22Rv1 (cell line): ENCODE results near the gene NAT9.

Experiments
- ZFX ChIP-seq: fragments of 450-650 bp; IDR thresholded peaks from 2 replicates; pipeline ENCODE4 v1.6.1; 2017; ENCODE audit warnings: antibody characterized with exemption, borderline replicate concordance
- TF ChIP-seq, protein P1 (sequence below): fragments of 450-650 bp; IDR thresholded peaks from 2 replicates; pipeline ENCODE4 v1.5.1; 2017; ENCODE audit warnings: mild to moderate bottlenecking

- TF ChIP-seq, protein P1, sequence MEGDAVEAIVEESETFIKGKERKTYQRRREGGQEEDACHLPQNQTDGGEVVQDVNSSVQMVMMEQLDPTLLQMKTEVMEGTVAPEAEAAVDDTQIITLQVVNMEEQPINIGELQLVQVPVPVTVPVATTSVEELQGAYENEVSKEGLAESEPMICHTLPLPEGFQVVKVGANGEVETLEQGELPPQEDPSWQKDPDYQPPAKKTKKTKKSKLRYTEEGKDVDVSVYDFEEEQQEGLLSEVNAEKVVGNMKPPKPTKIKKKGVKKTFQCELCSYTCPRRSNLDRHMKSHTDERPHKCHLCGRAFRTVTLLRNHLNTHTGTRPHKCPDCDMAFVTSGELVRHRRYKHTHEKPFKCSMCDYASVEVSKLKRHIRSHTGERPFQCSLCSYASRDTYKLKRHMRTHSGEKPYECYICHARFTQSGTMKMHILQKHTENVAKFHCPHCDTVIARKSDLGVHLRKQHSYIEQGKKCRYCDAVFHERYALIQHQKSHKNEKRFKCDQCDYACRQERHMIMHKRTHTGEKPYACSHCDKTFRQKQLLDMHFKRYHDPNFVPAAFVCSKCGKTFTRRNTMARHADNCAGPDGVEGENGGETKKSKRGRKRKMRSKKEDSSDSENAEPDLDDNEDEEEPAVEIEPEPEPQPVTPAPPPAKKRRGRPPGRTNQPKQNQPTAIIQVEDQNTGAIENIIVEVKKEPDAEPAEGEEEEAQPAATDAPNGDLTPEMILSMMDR: no peak
- no peak for TF ChIP-seq ZFX
Measured at GRCh38 chr17:74725111-74725510, 51.0 kb downstream of the NAT9 start.
